Heart left ventricle (tissue), 13 donors: Measurements from ENCODE around the gene KCND3.

Experiments
- CTCF ChIP-seq, 12 donors: fragments of 200-600 bp; sonication (generic) in 4 of 12; IDR thresholded peaks; one replicate each; pipeline versions ENCODE4 v1.5.0 to v1.8.0; 2018 to 2022; ENCODE audit warnings: antibody characterized with exemption in 12 of 12, mild to moderate bottlenecking in 5 of 12
- POLR2A ChIP-seq, 2 donors: fragments of 450-650 bp; IDR thresholded peaks; one replicate each; pipeline ENCODE4 v1.6.1; 2017; ENCODE audit warnings: antibody characterized with exemption in 2 of 2, mild to moderate bottlenecking in 2 of 2, moderate library complexity in 2 of 2
- donor health status: ischemic (EF 13 %, LVEDD 7.1; RV severe dilation, severe dysfunction).
- donor health status: DM: no; HTN: yes; CAD: no.
- donor health status: DM: no; HTN: no; CAD: no.
- donor health status: ischemic (EF 25% LVEDD 6.9; RV normal size, moderate dysfunction).
- donor health status: ischemic (EF 25% LVEDD 5.7; RV mildly dilated, moderate dysfunction).
- donor health status: ischemic (EF 35%, LVEDD 5.7; RV mildly dilated, moderate dysfunction).
- donor health status: nonischemic (EF 11% LVEDD 7.7; RV severe dilation, severe dysfunction).
- donor health status: DM: yes; HTN: yes; CAD: no.
- donor health status: PGD.
- donor health status: ischemic (EF 29% LVEDD 5.4; RV normal size, mild dysfunction).
- donor health status: nonischemic (EF 23%, LVEDD 6.1; RV moderate dilation, normal function).

- TF ChIP-seq CTCF (IDR thresholded peaks at IDR 0.05) (no peak), POLR2A (IDR thresholded peaks at IDR 0.05) (no peak)
Observed at GRCh38 chr1:112001436-112001835, 12.0 kb upstream of the KCND3 start.
